ENCODE results near the gene SOWAHA. TPM values are rescaled to one million over a fixed set of nuclear protein-coding genes. Genes with fewer than 3 reads are reported as not detected.

Gene SOWAHA
- total RNA-seq, 1 experiment from 2014 or later: 0.39 TPM

DNA sequence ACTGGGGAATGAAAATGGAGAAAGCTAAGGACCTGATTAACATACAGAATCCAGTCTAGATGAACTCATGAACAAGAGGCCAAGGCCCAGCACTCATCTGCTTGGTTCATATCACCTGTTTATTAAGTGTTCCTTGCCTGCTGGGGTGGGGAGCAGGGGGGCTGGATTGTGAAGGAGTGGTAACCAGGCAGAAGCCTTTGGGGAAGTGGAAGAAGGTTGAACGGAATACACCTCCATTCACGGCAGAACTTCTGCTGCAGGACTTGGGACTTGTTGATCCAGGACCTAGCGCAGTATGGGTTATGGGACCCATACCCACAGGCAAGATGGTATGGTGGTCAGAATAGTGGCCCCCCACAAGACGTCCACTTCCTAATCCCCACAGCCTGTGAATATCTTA, 27.2 kb upstream of the SOWAHA start:
- no peaks in the 10 kb centered on the region for H3K9me2 ChIP-seq (ENCODE audit: insufficient read depth)
- no peaks in the 10 kb centered on the region for H3K9me3 ChIP-seq (ENCODE audit: control insufficient read depth in 1 of 2, insufficient read depth in 1 of 2, low read depth in 1 of 2, low read length in 2 of 2)
- no peaks in the 10 kb centered on the region for H4K20me1 ChIP-seq (ENCODE audit: insufficient read depth)
- H3K27ac ChIP-seq (ENCODE audit: low read depth, low read length): no peak overlapping the region
- no peaks in the 10 kb centered on the region for H3K79me2 ChIP-seq (ENCODE audit: insufficient read depth, low read length)
- RAD21 ChIA-PET (ENCODE audit: low non-redundant PET in 1 of 2, low total read pairs in 2 of 2, uncharacterized antibody in 2 of 2, unreplicated experiment in 2 of 2): interaction anchor here in 1 of 2 experiments (0.5 kb wide), 1 partner anchor 34 kb away, joined by 3 read pairs; no protein-coding TSS in a partner anchor
- H2AFZ ChIP-seq (ENCODE audit: low read depth, low read length, poor library complexity, severe bottlenecking): no peak overlapping the region
- BruUV-seq (replicated peaks): no TSS peak
- no peak for TF ChIP-seq YY1 (IDR thresholded peaks at IDR 0.05; ENCODE audit: extremely low read depth, insufficient replicate concordance, low read depth, low read length)
- TF ChIP-seq RAD21 (IDR thresholded peaks at IDR 0.05; ENCODE audit: low read depth): no peak
- TF ChIP-seq, protein P1, sequence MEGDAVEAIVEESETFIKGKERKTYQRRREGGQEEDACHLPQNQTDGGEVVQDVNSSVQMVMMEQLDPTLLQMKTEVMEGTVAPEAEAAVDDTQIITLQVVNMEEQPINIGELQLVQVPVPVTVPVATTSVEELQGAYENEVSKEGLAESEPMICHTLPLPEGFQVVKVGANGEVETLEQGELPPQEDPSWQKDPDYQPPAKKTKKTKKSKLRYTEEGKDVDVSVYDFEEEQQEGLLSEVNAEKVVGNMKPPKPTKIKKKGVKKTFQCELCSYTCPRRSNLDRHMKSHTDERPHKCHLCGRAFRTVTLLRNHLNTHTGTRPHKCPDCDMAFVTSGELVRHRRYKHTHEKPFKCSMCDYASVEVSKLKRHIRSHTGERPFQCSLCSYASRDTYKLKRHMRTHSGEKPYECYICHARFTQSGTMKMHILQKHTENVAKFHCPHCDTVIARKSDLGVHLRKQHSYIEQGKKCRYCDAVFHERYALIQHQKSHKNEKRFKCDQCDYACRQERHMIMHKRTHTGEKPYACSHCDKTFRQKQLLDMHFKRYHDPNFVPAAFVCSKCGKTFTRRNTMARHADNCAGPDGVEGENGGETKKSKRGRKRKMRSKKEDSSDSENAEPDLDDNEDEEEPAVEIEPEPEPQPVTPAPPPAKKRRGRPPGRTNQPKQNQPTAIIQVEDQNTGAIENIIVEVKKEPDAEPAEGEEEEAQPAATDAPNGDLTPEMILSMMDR (IDR thresholded peaks at IDR 0.05 in 2 of 3, conservative IDR thresholded peaks at IDR 0.05 in 1 of 3; ENCODE audit: borderline replicate concordance in 1 of 3, insufficient read depth in 1 of 3, low read depth in 2 of 3, low read length in 2 of 3): no peak
- TF ChIP-seq, protein P2, sequence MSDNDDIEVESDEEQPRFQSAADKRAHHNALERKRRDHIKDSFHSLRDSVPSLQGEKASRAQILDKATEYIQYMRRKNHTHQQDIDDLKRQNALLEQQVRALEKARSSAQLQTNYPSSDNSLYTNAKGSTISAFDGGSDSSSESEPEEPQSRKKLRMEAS (IDR thresholded peaks at IDR 0.05): no peak
- no peaks in the 10 kb centered on the region for H3K27me3 ChIP-seq (ENCODE audit: insufficient read depth, low read length)
- H3K36me3 ChIP-seq (ENCODE audit: control insufficient read depth in 1 of 2, insufficient read depth in 2 of 2, low read length in 2 of 2): no peaks in the 10 kb centered on the region
- intact Hi-C loops (cut with micrococcal nuclease): no loop called here
- H3K4me3 ChIP-seq (replicated peaks in 1 of 2; ENCODE audit: low read depth in 1 of 2, low read length in 2 of 2): no peak overlapping the region
- ATAC-seq (no peak), DNase-seq (ENCODE audit: low read depth, low spot score) (no peak)
- POLR2A ChIA-PET: no interaction called here
- CTCF ChIA-PET: interaction anchor here (1.1 kb wide), 1 partner anchor 34 kb away, joined by 3 read pairs; no protein-coding TSS in a partner anchor
- no peak overlapping the region for H3K4me2 ChIP-seq (ENCODE audit: low read length)
- peaks cover 0 to 8% of the 10 kb centered on the region in 2 experiments; a peak in 3 of 4 replicates for H3K4me1 ChIP-seq (ENCODE audit: control insufficient read depth in 1 of 2, insufficient read depth in 2 of 2, low read length in 2 of 2)
- H3K9ac ChIP-seq (ENCODE audit: low read length): no peak overlapping the region

DNA sequence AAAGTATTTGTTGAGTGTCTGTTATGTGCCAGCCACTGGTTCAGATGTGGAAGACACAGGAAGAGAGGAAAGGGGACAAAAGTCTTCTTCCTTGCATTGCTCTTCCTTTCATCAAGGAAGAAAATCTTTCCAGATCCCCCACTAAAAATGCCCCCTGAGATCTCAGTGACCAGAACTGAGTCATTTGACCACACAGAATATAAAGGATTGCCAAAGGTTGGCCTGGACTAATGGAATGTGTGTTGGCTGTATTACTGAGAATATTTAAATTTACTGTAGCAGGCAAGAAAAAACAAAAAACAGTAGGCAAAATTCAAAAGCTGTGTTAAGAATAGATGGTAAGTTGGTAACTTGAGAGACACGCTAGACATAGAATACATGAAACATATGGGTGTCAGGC, 26.0 kb upstream of the SOWAHA start:
- no peak for ATAC-seq
- POLR2A ChIA-PET: no interaction called here
- no peaks in the 10 kb centered on the region for H3K9me3 ChIP-seq (ENCODE audit: control insufficient read depth in 1 of 2, insufficient read depth in 1 of 2, low read depth in 1 of 2, low read length in 2 of 2)

More for the DNA sequence above, 26.0 kb upstream of the SOWAHA start:
- BruUV-seq (replicated peaks): no TSS peak
- H3K4me1 ChIP-seq (ENCODE audit: control insufficient read depth in 1 of 2, insufficient read depth in 2 of 2, low read length in 2 of 2): peaks cover 0 to 5% of the 10 kb centered on the region in 2 experiments; a peak in 3 of 4 replicates
- intact Hi-C loops (cut with micrococcal nuclease): no loop called here
- TF ChIP-seq SP1 (IDR thresholded peaks at IDR 0.05; ENCODE audit: low read depth): no peak
- ChIA-PET CTCF (no interaction called here), RAD21 (ENCODE audit: low non-redundant PET in 1 of 2, low total read pairs in 2 of 2, uncharacterized antibody in 2 of 2, unreplicated experiment in 2 of 2) (no interaction called here)
- H3K4me2 ChIP-seq (ENCODE audit: low read length): no peak overlapping the region
- no peak overlapping the region for H2AFZ ChIP-seq (ENCODE audit: low read depth, low read length, poor library complexity, severe bottlenecking)
- no peak for DNase-seq (ENCODE audit: low read depth, low spot score)
- no peaks in the 10 kb centered on the region for H3K36me3 ChIP-seq (ENCODE audit: control insufficient read depth in 1 of 2, insufficient read depth in 2 of 2, low read length in 2 of 2)
- no peak overlapping the region for H3K4me3 ChIP-seq (replicated peaks in 1 of 2; ENCODE audit: low read depth in 1 of 2, low read length in 2 of 2)
- no peak overlapping the region for H3K27ac ChIP-seq (ENCODE audit: low read depth, low read length)
- H3K79me2 ChIP-seq (ENCODE audit: insufficient read depth, low read length): no peaks in the 10 kb centered on the region
- no peaks in the 10 kb centered on the region for H3K9me2 ChIP-seq (ENCODE audit: insufficient read depth)
- H3K27me3 ChIP-seq (ENCODE audit: insufficient read depth, low read length): no peaks in the 10 kb centered on the region
- H3K9ac ChIP-seq (ENCODE audit: low read length): no peak overlapping the region
- no peaks in the 10 kb centered on the region for H4K20me1 ChIP-seq (ENCODE audit: insufficient read depth)

All from HCT116 (cell line).